ENCODE data around the gene POLQ.
A peak's percentile ranks its signal among the peaks of the same experiment; 100 is the strongest.
"Not testable (repeated sequence)": the region's sequence is repeated elsewhere in the genome, so short reads cannot be mapped to it uniquely, and the experiment has no call there.

Gene POLQ

GRCh38 chr3:121515313-121515712 lies 30.5 kb downstream of the POLQ start:
- no peak for FAIRE-seq
- DNase-seq (ENCODE audit: insufficient read length, low spot score) = no peak

- DNase-seq (ENCODE audit: insufficient read length, low spot score) (no peak), FAIRE-seq (no peak)
Observed at GRCh38 chr3:121514496-121514895, 31.3 kb downstream of the POLQ start.

- FAIRE-seq = no peak
Observed at GRCh38 chr3:121508389-121508788, 37.4 kb downstream of the POLQ start.

GRCh38 chr3:121505256-121505655 lies 40.5 kb downstream of the POLQ start:
- FAIRE-seq (no peak), DNase-seq (ENCODE audit: insufficient read length, low spot score) (no peak)

More at GRCh38 chr3:121508389-121508788, 37.4 kb downstream of the POLQ start:
- no peak for DNase-seq (ENCODE audit: insufficient read length, low spot score)

- no peak for FAIRE-seq
Observed at GRCh38 chr3:121504618-121505017, 41.2 kb downstream of the POLQ start.

GRCh38 chr3:121496786-121497185 lies 49.0 kb downstream of the POLQ start:
- DNase-seq (ENCODE audit: insufficient read length, low spot score) (no peak), FAIRE-seq (no peak)

More at GRCh38 chr3:121504618-121505017, 41.2 kb downstream of the POLQ start:
- DNase-seq (ENCODE audit: insufficient read length, low spot score) = no peak

- FAIRE-seq (no peak), DNase-seq (ENCODE audit: insufficient read length, low spot score) (no peak)
Observed at GRCh38 chr3:121493431-121493830, 52.4 kb downstream of the POLQ start.

GRCh38 chr3:121491683-121492320 lies 54.0 kb downstream of the POLQ start:
- no peak for DNase-seq (ENCODE audit: insufficient read length, low spot score)
- FAIRE-seq = no peak

- DNase-seq (ENCODE audit: insufficient read length, low spot score) = no peak
- FAIRE-seq = no peak
Observed at GRCh38 chr3:121490161-121490560, 55.6 kb downstream of the POLQ start.

- DNase-seq (ENCODE audit: insufficient read length, low spot score) = no peak
- FAIRE-seq = no peak
Observed at GRCh38 chr3:121488628-121489027, 57.2 kb downstream of the POLQ start.

GRCh38 chr3:121483290-121483689 lies 62.5 kb downstream of the POLQ start:
- FAIRE-seq (no peak), DNase-seq (ENCODE audit: insufficient read length, low spot score) (no peak)

GRCh38 chr3:121482660-121483059 lies 63.1 kb downstream of the POLQ start:
- FAIRE-seq (peak; percentile 8), DNase-seq (ENCODE audit: insufficient read length, low spot score) (no peak)

GRCh38 chr3:121481106-121481880 lies 64.5 kb downstream of the POLQ start:
- DNase-seq (ENCODE audit: insufficient read length, low spot score) (no peak), FAIRE-seq (no peak)

GRCh38 chr3:121477589-121477988 lies 68.2 kb downstream of the POLQ start:
- no peak for FAIRE-seq

GRCh38 chr3:121473001-121473400 lies 72.8 kb downstream of the POLQ start:
- FAIRE-seq (no peak), DNase-seq (ENCODE audit: insufficient read length, low spot score) (no peak)

More at GRCh38 chr3:121477589-121477988, 68.2 kb downstream of the POLQ start:
- DNase-seq (ENCODE audit: insufficient read length, low spot score) = no peak

GRCh38 chr3:121467085-121467484 lies 78.7 kb downstream of the POLQ start:
- FAIRE-seq (no peak), DNase-seq (ENCODE audit: insufficient read length, low spot score) (no peak)

GRCh38 chr3:121463745-121464144 lies 82.0 kb downstream of the POLQ start:
- FAIRE-seq (no peak), DNase-seq (ENCODE audit: insufficient read length, low spot score) (no peak)

- DNase-seq (ENCODE audit: insufficient read length, low spot score) (no peak), FAIRE-seq (no peak)
Observed at GRCh38 chr3:121462565-121462964, 83.2 kb downstream of the POLQ start.

GRCh38 chr3:121451752-121452151 lies 94.0 kb downstream of the POLQ start:
- DNase-seq (ENCODE audit: insufficient read length, low spot score); FAIRE-seq: not testable (repeated sequence)

GRCh38 chr3:121443456-121443855 lies 102.3 kb downstream of the POLQ start:
- no peak for FAIRE-seq
- no peak for DNase-seq (ENCODE audit: insufficient read length, low spot score)

GRCh38 chr3:121436641-121437040 lies 109.1 kb downstream of the POLQ start:
- no peak for DNase-seq (ENCODE audit: insufficient read length, low spot score)
- no peak for FAIRE-seq

- DNase-seq (ENCODE audit: insufficient read length, low spot score) = no peak
- FAIRE-seq = no peak
Observed at GRCh38 chr3:121436074-121436473, 109.7 kb downstream of the POLQ start.
